ENCODE measurements around the gene METAP1D.

DNA sequence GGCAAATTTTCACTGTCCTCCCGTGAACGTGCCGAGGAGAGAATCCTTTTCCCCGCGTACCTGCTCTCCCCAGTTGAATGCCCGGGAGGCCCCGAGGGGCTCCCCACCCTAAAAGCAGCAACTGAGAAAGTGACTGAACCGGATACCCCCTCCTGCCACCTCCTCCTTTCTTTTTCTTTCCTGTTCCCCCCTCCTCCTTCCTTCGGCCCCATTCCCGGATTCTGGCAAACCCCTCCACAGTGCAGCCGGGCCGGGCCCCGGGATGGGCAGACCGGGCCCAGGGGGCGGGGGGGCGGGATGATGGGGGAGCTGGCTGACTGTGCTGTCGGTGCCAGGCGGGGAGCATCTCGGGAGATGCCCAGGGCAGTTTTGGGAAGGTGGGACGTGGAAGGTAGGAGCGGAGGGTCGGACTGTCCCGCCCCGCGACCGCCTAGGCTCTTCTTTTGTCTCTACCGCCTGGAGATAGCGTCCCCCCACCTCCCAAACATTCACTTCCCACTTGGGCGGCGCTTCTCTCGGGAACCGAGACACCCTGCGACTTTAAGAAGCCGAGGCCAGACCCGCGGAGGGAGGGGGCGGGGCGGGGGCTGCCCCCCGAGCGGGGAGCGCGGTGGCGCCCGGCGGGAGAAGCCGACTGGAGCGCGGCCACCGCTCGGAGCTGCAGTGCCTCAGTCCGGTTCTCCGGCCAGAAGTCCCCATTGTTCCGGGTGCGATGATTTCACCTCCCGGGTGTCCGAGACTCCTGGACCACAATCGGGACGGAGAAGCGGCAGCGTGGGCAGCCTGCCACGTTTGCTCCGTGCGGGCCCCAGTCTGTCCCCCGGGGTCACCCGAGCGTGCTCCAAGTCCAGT, 94.8 kb downstream of the METAP1D start:
- TF ChIP-seq EP300 (IDR thresholded peaks at IDR 0.05) (no peak), POLR2A (IDR thresholded peaks at IDR 0.05) (no peak), POLR2AphosphoS5 (IDR thresholded peaks at IDR 0.05) (no peak)
- TF ChIP-seq, protein P1, sequence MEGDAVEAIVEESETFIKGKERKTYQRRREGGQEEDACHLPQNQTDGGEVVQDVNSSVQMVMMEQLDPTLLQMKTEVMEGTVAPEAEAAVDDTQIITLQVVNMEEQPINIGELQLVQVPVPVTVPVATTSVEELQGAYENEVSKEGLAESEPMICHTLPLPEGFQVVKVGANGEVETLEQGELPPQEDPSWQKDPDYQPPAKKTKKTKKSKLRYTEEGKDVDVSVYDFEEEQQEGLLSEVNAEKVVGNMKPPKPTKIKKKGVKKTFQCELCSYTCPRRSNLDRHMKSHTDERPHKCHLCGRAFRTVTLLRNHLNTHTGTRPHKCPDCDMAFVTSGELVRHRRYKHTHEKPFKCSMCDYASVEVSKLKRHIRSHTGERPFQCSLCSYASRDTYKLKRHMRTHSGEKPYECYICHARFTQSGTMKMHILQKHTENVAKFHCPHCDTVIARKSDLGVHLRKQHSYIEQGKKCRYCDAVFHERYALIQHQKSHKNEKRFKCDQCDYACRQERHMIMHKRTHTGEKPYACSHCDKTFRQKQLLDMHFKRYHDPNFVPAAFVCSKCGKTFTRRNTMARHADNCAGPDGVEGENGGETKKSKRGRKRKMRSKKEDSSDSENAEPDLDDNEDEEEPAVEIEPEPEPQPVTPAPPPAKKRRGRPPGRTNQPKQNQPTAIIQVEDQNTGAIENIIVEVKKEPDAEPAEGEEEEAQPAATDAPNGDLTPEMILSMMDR (IDR thresholded peaks at IDR 0.05): no peak

All from stomach (tissue), 4 donors.